ENCODE measurements around the gene TEX13D.

DNA sequence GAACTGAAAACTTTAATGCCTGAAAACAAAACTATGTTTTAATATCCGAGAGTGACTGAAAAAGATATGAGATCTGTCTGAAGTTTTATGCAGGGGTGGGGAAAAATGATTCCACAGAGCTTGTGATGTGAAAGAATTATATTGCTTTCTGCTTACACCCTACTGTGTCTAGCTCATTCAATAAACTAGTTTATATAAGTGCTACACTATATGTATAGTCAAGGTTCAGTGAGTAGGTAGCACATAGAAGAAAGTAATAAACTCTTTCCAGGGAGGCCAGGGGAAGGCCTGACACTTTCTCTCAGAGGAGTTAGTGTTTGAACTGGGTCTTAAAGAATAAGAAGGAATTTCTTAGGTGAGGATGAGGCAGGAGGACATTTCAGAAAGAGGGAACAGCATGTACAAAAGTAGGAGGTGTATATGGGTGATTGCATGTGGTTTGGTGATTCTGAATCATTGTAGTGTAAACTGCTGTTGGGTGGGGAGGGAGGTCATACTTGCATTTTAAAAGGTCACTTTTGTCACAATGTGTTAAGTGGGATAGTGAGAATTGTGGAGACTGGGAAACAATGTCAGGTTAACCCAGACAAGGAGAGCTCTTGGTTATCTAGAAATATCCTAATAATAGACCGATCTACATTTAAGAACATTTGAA is 25.1 kb upstream of the TEX13D start:
- TF ChIP-seq, protein P1, sequence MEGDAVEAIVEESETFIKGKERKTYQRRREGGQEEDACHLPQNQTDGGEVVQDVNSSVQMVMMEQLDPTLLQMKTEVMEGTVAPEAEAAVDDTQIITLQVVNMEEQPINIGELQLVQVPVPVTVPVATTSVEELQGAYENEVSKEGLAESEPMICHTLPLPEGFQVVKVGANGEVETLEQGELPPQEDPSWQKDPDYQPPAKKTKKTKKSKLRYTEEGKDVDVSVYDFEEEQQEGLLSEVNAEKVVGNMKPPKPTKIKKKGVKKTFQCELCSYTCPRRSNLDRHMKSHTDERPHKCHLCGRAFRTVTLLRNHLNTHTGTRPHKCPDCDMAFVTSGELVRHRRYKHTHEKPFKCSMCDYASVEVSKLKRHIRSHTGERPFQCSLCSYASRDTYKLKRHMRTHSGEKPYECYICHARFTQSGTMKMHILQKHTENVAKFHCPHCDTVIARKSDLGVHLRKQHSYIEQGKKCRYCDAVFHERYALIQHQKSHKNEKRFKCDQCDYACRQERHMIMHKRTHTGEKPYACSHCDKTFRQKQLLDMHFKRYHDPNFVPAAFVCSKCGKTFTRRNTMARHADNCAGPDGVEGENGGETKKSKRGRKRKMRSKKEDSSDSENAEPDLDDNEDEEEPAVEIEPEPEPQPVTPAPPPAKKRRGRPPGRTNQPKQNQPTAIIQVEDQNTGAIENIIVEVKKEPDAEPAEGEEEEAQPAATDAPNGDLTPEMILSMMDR (IDR thresholded peaks at IDR 0.05 in 4 of 5, conservative IDR thresholded peaks at IDR 0.05 in 1 of 5) = no peak
- TF ChIP-seq POLR2A (IDR thresholded peaks at IDR 0.05) = no peak
